ENCODE data around the gene ANKRD40CL.

DNA sequence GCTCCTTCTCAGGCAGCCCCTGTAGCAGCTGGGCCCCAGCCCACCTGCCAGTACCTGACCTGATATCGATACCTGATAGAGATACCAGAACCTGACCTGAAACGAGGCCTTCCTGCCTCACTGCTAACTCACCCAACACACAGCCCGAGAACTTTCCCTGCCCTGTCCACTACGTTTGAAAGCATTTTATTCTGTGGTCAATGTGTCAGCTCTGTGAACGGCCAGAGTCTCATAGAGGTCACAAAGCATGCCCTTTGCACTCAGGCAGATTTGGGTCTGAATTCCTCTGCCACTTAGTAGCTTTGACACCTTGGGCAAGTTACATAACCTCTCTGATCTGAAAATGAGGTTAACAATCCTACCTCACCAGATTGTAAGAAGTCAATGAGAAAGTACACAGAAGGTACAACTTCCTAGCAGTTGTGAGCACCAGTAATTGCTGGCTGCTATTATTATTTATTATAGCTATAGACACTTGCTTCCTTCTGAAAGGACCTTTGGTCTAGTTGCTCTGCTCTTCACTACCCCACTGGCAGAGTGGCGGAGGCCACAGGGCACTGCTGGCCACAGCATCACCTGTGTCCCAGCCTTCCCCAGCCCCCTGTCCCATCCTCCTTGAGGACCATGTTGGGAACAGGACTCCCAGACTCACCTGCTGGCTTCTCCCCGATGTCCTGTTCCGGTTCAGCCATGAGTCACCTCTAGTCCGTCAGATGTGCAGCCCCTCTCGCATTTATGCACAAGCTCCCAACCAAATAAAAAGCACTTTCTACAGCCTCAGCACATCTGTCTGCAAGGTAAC is 895 bp downstream of the ANKRD40CL start:
- TF ChIP-seq, protein P1, sequence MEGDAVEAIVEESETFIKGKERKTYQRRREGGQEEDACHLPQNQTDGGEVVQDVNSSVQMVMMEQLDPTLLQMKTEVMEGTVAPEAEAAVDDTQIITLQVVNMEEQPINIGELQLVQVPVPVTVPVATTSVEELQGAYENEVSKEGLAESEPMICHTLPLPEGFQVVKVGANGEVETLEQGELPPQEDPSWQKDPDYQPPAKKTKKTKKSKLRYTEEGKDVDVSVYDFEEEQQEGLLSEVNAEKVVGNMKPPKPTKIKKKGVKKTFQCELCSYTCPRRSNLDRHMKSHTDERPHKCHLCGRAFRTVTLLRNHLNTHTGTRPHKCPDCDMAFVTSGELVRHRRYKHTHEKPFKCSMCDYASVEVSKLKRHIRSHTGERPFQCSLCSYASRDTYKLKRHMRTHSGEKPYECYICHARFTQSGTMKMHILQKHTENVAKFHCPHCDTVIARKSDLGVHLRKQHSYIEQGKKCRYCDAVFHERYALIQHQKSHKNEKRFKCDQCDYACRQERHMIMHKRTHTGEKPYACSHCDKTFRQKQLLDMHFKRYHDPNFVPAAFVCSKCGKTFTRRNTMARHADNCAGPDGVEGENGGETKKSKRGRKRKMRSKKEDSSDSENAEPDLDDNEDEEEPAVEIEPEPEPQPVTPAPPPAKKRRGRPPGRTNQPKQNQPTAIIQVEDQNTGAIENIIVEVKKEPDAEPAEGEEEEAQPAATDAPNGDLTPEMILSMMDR (IDR thresholded peaks at IDR 0.05): no peak
- TF ChIP-seq ZFX (IDR thresholded peaks at IDR 0.05; ENCODE audit: borderline replicate concordance): no peak
